GM18505 (cell line): ENCODE measurements around the gene FHAD1.

ENCODE experiments used
- ATAC-seq: cut with Tn5 transposase; IDR thresholded peaks from one replicate; pipeline ENCODE4 v1.9.1; 2021; ENCODE audit not compliant: unreplicated experiment
- POLR2A ChIP-seq: IDR thresholded peaks from 4 replicates; pipeline ENCODE4 v1.6.1; 2011; ENCODE audit warnings: borderline replicate concordance; ENCODE audit not compliant: insufficient read depth, insufficient read length; ENCODE audit errors: extremely low read depth

The FHAD1 gene

GRCh38 chr1:15354580-15354965, 107.5 kb downstream of the FHAD1 start:
- TF ChIP-seq POLR2A, result no peak
- no peak for ATAC-seq

GRCh38 chr1:15355968-15356625, 109.1 kb downstream of the FHAD1 start:
- no peak for TF ChIP-seq POLR2A
- no peak for ATAC-seq

GRCh38 chr1:15357612-15358207, 110.7 kb downstream of the FHAD1 start:
- no peak for TF ChIP-seq POLR2A
- no peak for ATAC-seq

GRCh38 chr1:15358565-15359133, 111.6 kb downstream of the FHAD1 start:
- ATAC-seq, result no peak
- no peak for TF ChIP-seq POLR2A

- no peak for TF ChIP-seq POLR2A
- no peak for ATAC-seq
Measured at GRCh38 chr1:15360700-15361099, 113.7 kb downstream of the FHAD1 start.

- no peak for ATAC-seq
- TF ChIP-seq POLR2A, result no peak
Measured at GRCh38 chr1:15362096-15362736, 115.2 kb downstream of the FHAD1 start.

GRCh38 chr1:15362737-15363128, 115.7 kb downstream of the FHAD1 start:
- no peak for TF ChIP-seq POLR2A
- no peak for ATAC-seq

- ATAC-seq, result no peak
- no peak for TF ChIP-seq POLR2A
Measured at GRCh38 chr1:15364740-15365139, 117.7 kb downstream of the FHAD1 start.

- no peak for ATAC-seq
- no peak for TF ChIP-seq POLR2A
Measured at GRCh38 chr1:15368888-15369287, 121.9 kb downstream of the FHAD1 start.

GRCh38 chr1:15370268-15370667, 123.2 kb downstream of the FHAD1 start:
- no peak for ATAC-seq

GRCh38 chr1:15370781-15371520, 123.9 kb downstream of the FHAD1 start:
- ATAC-seq, result no peak
- no peak for TF ChIP-seq POLR2A

More at GRCh38 chr1:15370268-15370667, 123.2 kb downstream of the FHAD1 start:
- TF ChIP-seq POLR2A, result no peak

- no peak for TF ChIP-seq POLR2A
- no peak for ATAC-seq
Measured at GRCh38 chr1:15371610-15372545, 124.9 kb downstream of the FHAD1 start.
